HCT116 (cell line): Measurements from ENCODE around the gene FAM135A. TPM values are rescaled to one million over a fixed set of nuclear protein-coding genes. Genes with fewer than 3 reads are reported as not detected.

Experiments
- ATAC-seq: fragments of 200-7000 bp; cut with Tn5 transposase; 2 replicates; pipeline ENCODE4 v1.9.1; 2020; ENCODE audit warnings: mild to moderate bottlenecking, moderate library complexity
- BruUV-seq: library from RNA; stranded (reverse); fragments of 400-500 nt; replicated peaks from 2 replicates; lab custom pipeline; 2021; lab: Mats Ljungman, UMichigan
- CTCF ChIA-PET: fragments of 300-600 bp; sonication (Branson Sonifier 250); formaldehyde crosslinking; loops from one replicate; lab custom pipeline; 2021; ENCODE audit warnings: antibody characterized with exemption; lab: Charles Lee
- POLR2A ChIA-PET: fragments of 300-600, 350-600 bp; sonication (Branson Sonifier 250); formaldehyde crosslinking; loops from one replicate; lab custom pipeline; 2021; ENCODE audit warnings: antibody characterized with exemption; lab: Charles Lee
- RAD21 ChIA-PET, 2 experiments: fragments of 300-600 bp; sonication (Branson Sonifier 250); formaldehyde crosslinking; loops; one replicate each; lab custom pipeline; 2023; ENCODE audit warnings: low total read pairs in 2 of 2; ENCODE audit not compliant: uncharacterized antibody in 2 of 2, unreplicated experiment in 2 of 2, low non-redundant PET in 1 of 2; lab: Charles Lee
- DNase-seq: peaks from one replicate; pipeline ENCODE4 v3.0.0-alpha.2; 2010; ENCODE audit warnings: low read depth, low spot score
- H2AFZ ChIP-seq: fragments of 200-600 bp; shearing (Covaris generic), sonication (generic); 2 replicates; pipeline ENCODE4 v1.6.1; 2017; ENCODE audit warnings: low read depth, mixed run types, mixed read lengths, antibody characterized with exemption, low read length; ENCODE audit not compliant: poor library complexity, severe bottlenecking
- H3K27ac ChIP-seq: 2 replicates; pipeline ENCODE4 v1.5.1; 2012; ENCODE audit warnings: low read depth, low read length
- H3K27me3 ChIP-seq: fragments of 200-600 bp; sonication (generic); 2 replicates; pipeline ENCODE4 v1.6.1; 2016; ENCODE audit warnings: mixed run types, low read length, mixed read lengths; ENCODE audit not compliant: insufficient read depth
- H3K36me3 ChIP-seq, 2 experiments: fragments of 200-500 bp in 1 of 2; fragments of 200-600 bp in 1 of 2; sonication (Bioruptor generic) in 1 of 2; sonication (generic) in 1 of 2; 2 replicates each; pipeline versions ENCODE4 v1.5.1 to v1.6.1; 2014 to 2016; ENCODE audit warnings: low read length in 2 of 2, inconsistent platforms in 1 of 2, mixed read lengths in 1 of 2, mixed run types in 1 of 2; ENCODE audit not compliant: insufficient read depth in 2 of 2, control insufficient read depth in 1 of 2
- H3K4me1 ChIP-seq, 2 experiments: fragments of 200-600 bp in 1 of 2; sonication (generic) in 1 of 2; 2 replicates each; pipeline versions ENCODE4 v1.5.1 to v1.6.1; 2012 to 2017; ENCODE audit warnings: low read length in 2 of 2, inconsistent platforms in 1 of 2, mild to moderate bottlenecking in 1 of 2, mixed read lengths in 1 of 2, mixed run types in 1 of 2, moderate library complexity in 1 of 2; ENCODE audit not compliant: insufficient read depth in 2 of 2, control insufficient read depth in 1 of 2
- H3K4me2 ChIP-seq: fragments of 200-600 bp; sonication (generic); 2 replicates; pipeline ENCODE4 v1.6.1; 2017; ENCODE audit warnings: mixed run types, low read length, mixed read lengths
- H3K4me3 ChIP-seq, 2 experiments: fragments of 200-600 bp in 1 of 2; sonication (generic) in 1 of 2; replicated peaks in 1 of 2; 2 replicates each; pipeline ENCODE4 v1.5.1; 2011 to 2016; ENCODE audit warnings: low read length in 2 of 2, control low read depth in 1 of 2, low read depth in 1 of 2, mild to moderate bottlenecking in 1 of 2, mixed read lengths in 1 of 2, mixed run types in 1 of 2
- H3K79me2 ChIP-seq: fragments of 200-600 bp; sonication (generic); 2 replicates; pipeline ENCODE4 v1.6.1; 2017; ENCODE audit warnings: mild to moderate bottlenecking, mixed run types, low read length, moderate library complexity, mixed read lengths; ENCODE audit not compliant: insufficient read depth
- H3K9ac ChIP-seq: fragments of 200-600 bp; sonication (generic); 2 replicates; pipeline ENCODE4 v1.6.1; 2016; ENCODE audit warnings: low read length, mixed read lengths
- H3K9me2 ChIP-seq: fragments of 200-600 bp; sonication (generic), shearing (Covaris generic); 2 replicates; pipeline ENCODE4 v1.6.1; 2017; ENCODE audit warnings: mixed run types, mild to moderate bottlenecking, moderate library complexity; ENCODE audit not compliant: insufficient read depth
- H3K9me3 ChIP-seq, 2 experiments: fragments of 200-500 bp in 1 of 2; fragments of 200-600 bp in 1 of 2; sonication (Bioruptor generic) in 1 of 2; sonication (generic) in 1 of 2; 2 replicates each; pipeline ENCODE4 v1.6.1; 2014 to 2017; ENCODE audit warnings: low read length in 2 of 2, mixed read lengths in 2 of 2, inconsistent platforms in 1 of 2, low read depth in 1 of 2, mild to moderate bottlenecking in 1 of 2, mixed run types in 1 of 2, moderate library complexity in 1 of 2; ENCODE audit not compliant: control insufficient read depth in 1 of 2, insufficient read depth in 1 of 2
- H4K20me1 ChIP-seq: fragments of 200-600 bp; sonication (generic), shearing (Covaris generic); 2 replicates; pipeline ENCODE4 v1.6.1; 2017; ENCODE audit warnings: mixed run types, mild to moderate bottlenecking, moderate library complexity; ENCODE audit not compliant: insufficient read depth
- CBX3 ChIP-seq: IDR thresholded peaks from 2 replicates; pipeline ENCODE4 v1.6.1; 2012; ENCODE audit warnings: low read depth
- CEBPB ChIP-seq: IDR thresholded peaks from 2 replicates; pipeline ENCODE4 v1.6.1; 2012; ENCODE audit warnings: low read depth
- CTCF ChIP-seq, 3 experiments: fragments of 200-600 bp in 1 of 3; sonication (generic) in 1 of 3; IDR thresholded peaks in 2 of 3; conservative IDR thresholded peaks in 1 of 3; 2 replicates each; pipeline ENCODE4 v1.5.1; 2012 to 2017; ENCODE audit warnings: low read depth in 2 of 3, low read length in 2 of 3, antibody characterized with exemption in 1 of 3, borderline replicate concordance in 1 of 3, control low read depth in 1 of 3, mild to moderate bottlenecking in 1 of 3, mixed read lengths in 1 of 3, mixed run types in 1 of 3, moderate library complexity in 1 of 3; ENCODE audit not compliant: insufficient read depth in 1 of 3
- ELF1 ChIP-seq: IDR thresholded peaks from 2 replicates; pipeline ENCODE4 v1.6.1; 2012; ENCODE audit warnings: low read depth, borderline replicate concordance
- FOSL1 ChIP-seq: IDR thresholded peaks from 2 replicates; pipeline ENCODE4 v1.6.1; 2012; ENCODE audit warnings: low read depth
- POLR2AphosphoS5 ChIP-seq: IDR thresholded peaks from 2 replicates; pipeline ENCODE4 v1.6.1; 2011; ENCODE audit warnings: mild to moderate bottlenecking, low read depth, low read length, moderate library complexity
- RAD21 ChIP-seq: IDR thresholded peaks from 2 replicates; pipeline ENCODE4 v1.6.1; 2012; ENCODE audit warnings: low read depth, mild to moderate bottlenecking
- REST ChIP-seq: IDR thresholded peaks from 2 replicates; pipeline ENCODE4 v1.6.1; 2012; ENCODE audit warnings: low read depth
- ZBTB33 ChIP-seq: IDR thresholded peaks from 2 replicates; pipeline ENCODE4 v1.6.1; 2011; ENCODE audit warnings: mild to moderate bottlenecking, low read length, moderate library complexity; ENCODE audit not compliant: insufficient replicate concordance; ENCODE audit errors: extremely low read depth
- intact Hi-C: fragments of 100-400 bp; cut with micrococcal nuclease; formaldehyde crosslinking; loops from 2 replicates; pipeline ENCODE4 v1.10.0; 2022
- total RNA-seq: library from RNA; stranded (reverse); gene quantifications from one replicate; pipeline ENCODE4 v1.2.1, GENCODE V29; 2021; ENCODE audit not compliant: unreplicated experiment

Gene FAM135A
- total RNA-seq, 1 experiment from 2014 or later, result 20.8 TPM

GRCh38 chr6:70371454-70372105 is 41.7 kb upstream of the FAM135A start:
- BruUV-seq, result no TSS peak
- Histone ChIP-seq H3K4me2 (no peak overlapping the region), H3K4me3 (no peak overlapping the region), H3K9ac (no peak overlapping the region), H3K4me1 (peaks cover 0 to 19% of the 10 kb centered on the region in 2 experiments; a peak in 2 of 4 replicates), H3K9me3 (no peaks in the 10 kb centered on the region), H3K9me2 (no peaks in the 10 kb centered on the region), H3K27ac (no peak overlapping the region), H4K20me1 (no peaks in the 10 kb centered on the region), H3K27me3 (peaks cover 32% of the 10 kb centered on the region), H3K79me2 (no peaks in the 10 kb centered on the region), H3K36me3 (no peaks in the 10 kb centered on the region)
- CTCF ChIA-PET, result interaction anchor here (0.6 to 6.3 kb wide), 15 partner anchors 8 to 584 kb away, joined by 3 to 72 read pairs (median 4); partner anchors contain the start of gene FAM135A
- ATAC-seq (peak; percentile 30; the same call in 1 of the 2 replicates), DNase-seq (peak; percentile 67)
- RAD21 ChIA-PET, result interaction anchor here (0.8 to 1.1 kb wide), 2 partner anchors 50 to 584 kb away, joined by 3 read pairs; no protein-coding TSS in a partner anchor
- POLR2A ChIA-PET, result interaction anchor here (1.1 kb wide), 1 partner anchor 42 kb away, joined by 3 read pairs; the partner anchor contains the start of gene FAM135A
- intact Hi-C loops, result loop anchor here (2.0 kb wide), 1 partner anchor 641 kb away; no protein-coding TSS in a partner anchor
- TF ChIP-seq CBX3, result no peak
- TF ChIP-seq ELF1, result no peak
- peak; percentile 9; the same call in 1 of the 2 replicates for TF ChIP-seq FOSL1
- TF ChIP-seq CTCF (IDR thresholded peaks at IDR 0.05 in 2 of 3, conservative IDR thresholded peaks at IDR 0.05 in 1 of 3; ENCODE audit: borderline replicate concordance in 1 of 3, insufficient read depth in 1 of 3, low read depth in 2 of 3, low read length in 2 of 3), result peak; percentile 54 to 74 (median 62); a peak in 5 of 6 replicates
- TF ChIP-seq RAD21, result peak; percentile 66
- no peak for TF ChIP-seq POLR2AphosphoS5
- no peak for TF ChIP-seq ZBTB33
- TF ChIP-seq REST, result no peak
- no peak for TF ChIP-seq CEBPB
- TF ChIP-seq, all 23 proteins: peak for 3
- H2AFZ ChIP-seq, result peak overlapping the region; percentile 29
